Karpas-422 (cell line): ENCODE measurements around the gene PSD4. TPM values are rescaled to one million over a fixed set of nuclear protein-coding genes. Genes with fewer than 3 reads are reported as not detected.

ENCODE experiments used
- DNase-seq: peaks from one replicate; pipeline ENCODE4 v3.0.0-alpha.2; 2015
- H2AFZ ChIP-seq: fragments of 200-600 bp; sonication (generic); 2 replicates; pipeline ENCODE4 v1.6.1; 2014; ENCODE audit warnings: antibody characterized with exemption, low read length, mixed read lengths
- H3K27ac ChIP-seq: fragments of 200-600 bp; sonication (generic); 2 replicates; pipeline ENCODE4 v1.5.1; 2014; ENCODE audit warnings: mild to moderate bottlenecking, low read length, moderate library complexity
- H3K27me3 ChIP-seq: fragments of 200-600 bp; sonication (generic); 2 replicates; pipeline ENCODE4 v1.6.1; 2014; ENCODE audit warnings: low read length, mixed read lengths
- H3K36me3 ChIP-seq: fragments of 200-600 bp; sonication (generic); 2 replicates; pipeline ENCODE4 v1.6.1; 2014; ENCODE audit warnings: low read length, mixed read lengths; ENCODE audit not compliant: insufficient read depth
- H3K4me1 ChIP-seq: fragments of 200-600 bp; sonication (generic); 2 replicates; pipeline ENCODE4 v1.6.1; 2014; ENCODE audit warnings: mild to moderate bottlenecking, low read length, mixed read lengths
- H3K4me2 ChIP-seq: fragments of 200-600 bp; sonication (generic); 2 replicates; pipeline ENCODE4 v1.6.1; 2014; ENCODE audit warnings: low read length, low read depth, mild to moderate bottlenecking; ENCODE audit not compliant: poor library complexity, severe bottlenecking
- H3K4me3 ChIP-seq: fragments of 200-600 bp; sonication (generic); 2 replicates; pipeline ENCODE4 v1.5.1; 2014; ENCODE audit warnings: mild to moderate bottlenecking, antibody characterized with exemption, low read length, mixed read lengths
- H3K79me2 ChIP-seq: fragments of 200-600 bp; sonication (generic); 2 replicates; pipeline ENCODE4 v1.6.1; 2014; ENCODE audit warnings: mild to moderate bottlenecking, low read length, mixed read lengths
- H3K9ac ChIP-seq: fragments of 200-600 bp; sonication (generic); 2 replicates; pipeline ENCODE4 v1.6.0; 2014; ENCODE audit warnings: low read length
- H3K9me2 ChIP-seq: fragments of 200-600 bp; sonication (generic), shearing (Covaris generic); replicated peaks from 2 replicates; pipeline ENCODE4 v1.6.0; 2014; ENCODE audit warnings: mild to moderate bottlenecking, low read length, moderate library complexity; ENCODE audit not compliant: insufficient read depth
- H3K9me3 ChIP-seq: fragments of 300-700, 200-600 bp; sonication (generic); 2 replicates; pipeline ENCODE4 v1.6.1; 2014; ENCODE audit warnings: low read length, mixed read lengths
- H4K20me1 ChIP-seq: fragments of 200-600 bp; sonication (generic); 2 replicates; pipeline ENCODE4 v1.6.1; 2014; ENCODE audit warnings: mild to moderate bottlenecking, antibody characterized with exemption, low read length, low read depth; ENCODE audit not compliant: insufficient read depth
- total RNA-seq: library from RNA; depleted of rRNA; stranded (reverse); fragments of >200 nt; shearing (Covaris generic); gene quantifications from 2 replicates; pipeline ENCODE4 v1.2.3, GENCODE V29; 2014; ENCODE audit warnings: low replicate concordance

Gene PSD4
- total RNA-seq, 1 experiment from 2014 or later, result 43.3 TPM

DNA sequence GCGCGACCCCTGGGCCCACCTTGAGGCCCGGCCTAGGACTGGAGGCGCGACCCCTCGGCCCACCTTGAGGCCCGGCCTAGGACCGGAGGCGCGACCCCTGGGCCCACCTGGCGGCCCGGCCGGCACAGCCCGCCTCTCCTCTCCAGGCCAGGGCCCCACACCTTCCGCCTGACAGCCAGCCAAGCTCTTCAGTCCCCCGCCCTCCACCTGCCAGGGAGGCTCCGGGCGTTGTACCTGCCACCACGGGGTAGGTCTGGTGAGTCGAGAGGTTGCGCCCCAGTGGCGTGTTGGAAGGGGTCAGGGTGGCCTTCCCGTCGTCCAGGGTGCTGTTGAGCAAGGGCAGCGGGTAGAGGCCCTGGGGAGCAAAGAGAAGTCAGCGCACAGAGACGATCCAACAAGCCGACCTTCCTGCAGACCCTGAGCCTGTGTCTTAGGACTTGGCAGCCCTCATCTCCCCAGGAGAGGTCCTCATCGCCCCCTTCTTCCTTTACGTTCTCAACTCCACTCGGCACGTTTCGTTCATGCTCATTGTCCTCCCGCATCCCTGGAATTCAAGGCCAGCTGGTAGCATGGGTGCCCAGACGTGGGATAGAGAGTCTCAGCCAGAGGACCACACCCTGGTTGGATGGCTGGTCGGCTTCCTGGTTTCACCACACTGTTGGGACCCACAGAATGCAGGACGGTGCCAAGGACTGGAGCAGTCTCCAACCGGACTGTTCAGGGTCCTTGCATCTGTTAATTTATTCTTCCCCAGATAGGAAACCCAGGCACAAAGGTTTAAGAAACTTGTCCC is 62.8 kb downstream of the PSD4 start:
- H3K9me3 ChIP-seq, result no peaks in the 10 kb centered on the region
- H3K27ac ChIP-seq, result no peak overlapping the region
- no peaks in the 10 kb centered on the region for H3K4me1 ChIP-seq
- no peak for DNase-seq
- H3K79me2 ChIP-seq, result no peaks in the 10 kb centered on the region
- no peaks in the 10 kb centered on the region for H3K36me3 ChIP-seq
- no peak overlapping the region for H2AFZ ChIP-seq
- no peaks in the 10 kb centered on the region for H4K20me1 ChIP-seq
- no peak overlapping the region for H3K9ac ChIP-seq
- no peaks in the 10 kb centered on the region for H3K27me3 ChIP-seq
- H3K4me2 ChIP-seq, result no peak overlapping the region
- H3K4me3 ChIP-seq, result no peak overlapping the region
- H3K9me2 ChIP-seq, result no peaks in the 10 kb centered on the region

GRCh38 chr2:113237604-113238160 is 63.9 kb downstream of the PSD4 start:
- H3K36me3 ChIP-seq, result no peaks in the 10 kb centered on the region
- no peaks in the 10 kb centered on the region for H3K27me3 ChIP-seq
- H2AFZ ChIP-seq, result no peak overlapping the region
- no peak overlapping the region for H3K4me2 ChIP-seq
- H3K9ac ChIP-seq, result no peak overlapping the region
- no peaks in the 10 kb centered on the region for H3K9me2 ChIP-seq
- H4K20me1 ChIP-seq, result no peaks in the 10 kb centered on the region
- no peak for DNase-seq
- H3K27ac ChIP-seq, result no peak overlapping the region
- H3K4me3 ChIP-seq, result no peak overlapping the region
- H3K79me2 ChIP-seq, result no peaks in the 10 kb centered on the region
- no peaks in the 10 kb centered on the region for H3K9me3 ChIP-seq
- H3K4me1 ChIP-seq, result no peaks in the 10 kb centered on the region

- Histone ChIP-seq H3K27ac (no peak overlapping the region), H3K9me3 (no peaks in the 10 kb centered on the region), H2AFZ (no peak overlapping the region), H3K9ac (no peak overlapping the region), H3K36me3 (no peaks in the 10 kb centered on the region), H3K4me3 (no peak overlapping the region), H4K20me1 (no peaks in the 10 kb centered on the region), H3K79me2 (no peaks in the 10 kb centered on the region), H3K27me3 (no peaks in the 10 kb centered on the region), H3K9me2 (no peaks in the 10 kb centered on the region), H3K4me1 (no peaks in the 10 kb centered on the region), H3K4me2 (no peak overlapping the region)
- no peak for DNase-seq
Measured at GRCh38 chr2:113238871-113239839, 65.4 kb downstream of the PSD4 start.

DNA sequence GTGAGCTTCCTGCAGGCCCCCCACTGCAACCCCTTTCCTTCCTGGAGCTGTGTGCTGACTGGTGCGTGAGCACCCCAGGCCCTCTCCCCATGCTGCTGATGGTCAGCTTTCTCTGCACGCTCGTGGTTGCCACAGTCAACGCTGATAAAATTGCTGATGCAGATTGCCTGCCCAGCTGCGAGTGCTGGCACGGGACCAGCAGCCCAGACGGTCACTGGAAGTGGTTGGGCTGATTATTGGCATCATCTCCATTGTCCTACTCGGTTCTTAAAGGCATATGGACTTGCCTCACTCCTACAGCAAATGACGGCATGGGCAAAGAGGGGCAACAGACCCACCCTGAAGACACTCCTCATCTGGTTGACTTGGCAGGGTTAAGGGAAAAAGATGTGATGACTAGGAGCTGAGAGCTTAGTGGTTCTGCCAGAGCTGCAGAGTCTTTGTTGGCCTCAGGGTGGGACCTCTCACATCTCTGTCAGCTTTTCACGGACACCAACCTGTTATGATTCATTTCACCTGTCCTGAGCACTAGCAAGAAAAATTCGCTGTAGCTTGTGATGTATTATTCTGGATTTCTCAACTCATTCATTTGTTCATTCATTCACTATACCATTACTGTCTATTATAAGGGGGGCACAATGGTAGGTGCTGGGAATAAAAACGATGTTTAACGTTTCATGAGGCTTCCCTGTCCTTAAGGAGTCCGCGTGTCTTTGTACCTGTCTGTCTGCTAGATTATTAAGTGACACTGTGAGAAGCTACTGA is 66.6 kb downstream of the PSD4 start:
- Histone ChIP-seq H2AFZ (no peak overlapping the region), H3K9me2 (no peaks in the 10 kb centered on the region), H3K27me3 (no peaks in the 10 kb centered on the region), H3K9ac (no peak overlapping the region), H3K79me2 (no peaks in the 10 kb centered on the region), H3K9me3 (no peaks in the 10 kb centered on the region), H3K4me2 (no peak overlapping the region), H4K20me1 (no peaks in the 10 kb centered on the region), H3K36me3 (no peaks in the 10 kb centered on the region), H3K4me1 (no peaks in the 10 kb centered on the region), H3K27ac (no peak overlapping the region), H3K4me3 (no peak overlapping the region)
- no peak for DNase-seq

- no peak overlapping the region for H3K4me3 ChIP-seq
- H2AFZ ChIP-seq, result no peak overlapping the region
- no peak overlapping the region for H3K9ac ChIP-seq
- DNase-seq, result no peak
- H3K36me3 ChIP-seq, result no peaks in the 10 kb centered on the region
- no peaks in the 10 kb centered on the region for H3K4me1 ChIP-seq
- no peaks in the 10 kb centered on the region for H3K9me3 ChIP-seq
- H3K27ac ChIP-seq, result no peak overlapping the region
- no peaks in the 10 kb centered on the region for H4K20me1 ChIP-seq
- H3K79me2 ChIP-seq, result no peaks in the 10 kb centered on the region
- no peaks in the 10 kb centered on the region for H3K9me2 ChIP-seq
- H3K4me2 ChIP-seq, result no peak overlapping the region
- H3K27me3 ChIP-seq, result no peaks in the 10 kb centered on the region
Measured at GRCh38 chr2:113240915-113241911, 67.4 kb downstream of the PSD4 start.

DNA sequence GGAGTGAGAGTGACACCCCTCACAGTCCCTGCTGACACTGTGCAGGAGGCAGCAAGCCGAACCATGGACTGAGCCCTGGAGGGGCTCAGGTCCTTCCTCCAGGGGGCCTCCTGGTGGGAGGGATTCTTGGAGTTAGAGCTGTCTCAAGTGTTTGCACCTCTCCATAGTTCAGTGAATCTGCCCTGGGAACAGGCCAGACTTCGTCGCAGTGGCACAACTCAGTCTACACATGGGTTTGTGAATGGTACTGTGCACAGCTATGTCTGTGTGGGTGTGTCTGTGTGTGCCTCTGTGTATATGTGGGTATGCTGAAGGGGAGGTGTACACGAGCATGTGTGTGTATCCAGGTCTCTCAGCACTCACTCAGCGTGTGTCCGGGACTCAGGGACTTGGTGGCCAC is 68.6 kb downstream of the PSD4 start:
- Histone ChIP-seq H3K4me2 (no peak overlapping the region), H3K9me3 (no peaks in the 10 kb centered on the region), H3K36me3 (no peaks in the 10 kb centered on the region), H3K27me3 (no peaks in the 10 kb centered on the region), H4K20me1 (no peaks in the 10 kb centered on the region), H3K27ac (no peak overlapping the region), H3K79me2 (no peaks in the 10 kb centered on the region), H2AFZ (no peak overlapping the region), H3K4me3 (no peak overlapping the region), H3K4me1 (no peaks in the 10 kb centered on the region), H3K9ac (no peak overlapping the region), H3K9me2 (no peaks in the 10 kb centered on the region)
- no peak for DNase-seq

- Histone ChIP-seq H3K79me2 (no peaks in the 10 kb centered on the region), H2AFZ (no peak overlapping the region), H3K9ac (no peak overlapping the region), H3K4me2 (no peak overlapping the region), H3K4me1 (no peaks in the 10 kb centered on the region), H3K36me3 (no peaks in the 10 kb centered on the region), H3K4me3 (no peak overlapping the region), H3K9me3 (no peaks in the 10 kb centered on the region), H3K27ac (no peak overlapping the region), H3K27me3 (no peaks in the 10 kb centered on the region), H4K20me1 (no peaks in the 10 kb centered on the region), H3K9me2 (no peaks in the 10 kb centered on the region)
- DNase-seq, result no peak
Measured at GRCh38 chr2:113245276-113245711, 71.5 kb downstream of the PSD4 start.
